ENCODE measurements around the gene CNTNAP4.

CNTNAP4 gene

DNA sequence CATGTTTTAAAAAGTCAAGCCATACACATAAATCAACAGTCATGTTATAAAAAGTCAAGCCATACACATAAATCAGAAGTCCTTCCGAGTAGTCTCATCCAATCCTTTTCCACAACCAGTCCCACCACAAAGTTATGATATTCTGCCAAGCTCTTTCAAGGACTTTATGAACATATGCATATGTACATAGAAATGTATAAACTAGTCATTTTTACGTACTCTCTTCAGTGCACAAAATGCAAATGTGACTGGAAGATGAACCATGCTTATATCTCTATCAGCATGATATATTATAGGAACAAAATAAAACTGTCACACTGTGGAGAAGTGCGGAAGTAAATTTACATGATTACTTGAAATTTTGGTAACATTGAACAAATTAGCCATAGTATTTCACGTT is 200.9 kb downstream of the CNTNAP4 start:
- Histone ChIP-seq H3K9me3 (ENCODE audit: control insufficient read depth in 5 of 5, low read length in 5 of 5) (no peaks in the 10 kb centered on the region), H3K27me3 (ENCODE audit: control insufficient read depth in 5 of 5, insufficient read depth in 4 of 5, low read length in 5 of 5) (no peaks in the 10 kb centered on the region), H3K27ac (ENCODE audit: low read depth, low read length) (no peak overlapping the region), H3K36me3 (ENCODE audit: control insufficient read depth in 5 of 5, insufficient read depth in 5 of 5, low read length in 5 of 5) (no peaks in the 10 kb centered on the region), H3K4me3 (ENCODE audit: low read depth in 1 of 5, low read length in 5 of 5) (no peak overlapping the region), H3K4me1 (ENCODE audit: control insufficient read depth in 5 of 5, insufficient read depth in 5 of 5, low read length in 5 of 5) (no peaks in the 10 kb centered on the region), H3K9ac (ENCODE audit: low read length in 5 of 5) (no peak overlapping the region)

- H3K4me1 ChIP-seq (ENCODE audit: control insufficient read depth in 5 of 5, insufficient read depth in 5 of 5, low read length in 5 of 5), result no peaks in the 10 kb centered on the region
- no peak overlapping the region for H3K4me3 ChIP-seq (ENCODE audit: low read depth in 1 of 5, low read length in 5 of 5)
- no peak overlapping the region for H3K27ac ChIP-seq (ENCODE audit: low read depth, low read length)
- H3K27me3 ChIP-seq (ENCODE audit: control insufficient read depth in 5 of 5, insufficient read depth in 4 of 5, low read length in 5 of 5), result peaks cover 0 to 3% (median 0%) of the 10 kb centered on the region in 5 donors
- no peak overlapping the region for H3K9ac ChIP-seq (ENCODE audit: low read length in 5 of 5)
- H3K36me3 ChIP-seq (ENCODE audit: control insufficient read depth in 5 of 5, insufficient read depth in 5 of 5, low read length in 5 of 5), result no peaks in the 10 kb centered on the region
- H3K9me3 ChIP-seq (ENCODE audit: control insufficient read depth in 5 of 5, low read length in 5 of 5), result no peaks in the 10 kb centered on the region
Observed at GRCh38 chr16:76483307-76483909, 206.2 kb downstream of the CNTNAP4 start.

DNA sequence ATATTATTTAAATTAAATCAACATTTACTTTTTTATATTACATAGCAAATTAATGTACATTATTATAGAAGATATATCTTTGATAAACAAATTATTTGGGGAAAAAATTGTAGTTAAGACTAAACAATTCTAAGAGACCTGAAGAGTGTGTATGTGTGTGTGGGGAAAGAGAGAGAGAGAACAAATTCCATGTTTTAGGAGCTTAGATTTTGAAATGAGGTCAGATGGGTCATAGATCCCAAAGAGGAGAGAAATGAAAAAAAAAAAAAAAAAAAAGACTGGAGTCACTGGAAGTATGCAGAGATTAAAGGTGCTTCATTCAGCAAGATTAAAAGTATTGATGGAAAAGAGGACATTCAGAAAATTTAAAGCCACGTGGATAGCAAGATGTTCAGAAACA is 206.8 kb downstream of the CNTNAP4 start:
- no peaks in the 10 kb centered on the region for H3K9me3 ChIP-seq (ENCODE audit: control insufficient read depth in 5 of 5, low read length in 5 of 5)
- H3K4me1 ChIP-seq (ENCODE audit: control insufficient read depth in 5 of 5, insufficient read depth in 5 of 5, low read length in 5 of 5), result no peaks in the 10 kb centered on the region
- H3K4me3 ChIP-seq (ENCODE audit: low read depth in 1 of 5, low read length in 5 of 5), result no peak overlapping the region
- peaks cover 0 to 3% (median 0%) of the 10 kb centered on the region in 5 donors for H3K27me3 ChIP-seq (ENCODE audit: control insufficient read depth in 5 of 5, insufficient read depth in 4 of 5, low read length in 5 of 5)
- no peaks in the 10 kb centered on the region for H3K36me3 ChIP-seq (ENCODE audit: control insufficient read depth in 5 of 5, insufficient read depth in 5 of 5, low read length in 5 of 5)
- H3K9ac ChIP-seq (ENCODE audit: low read length in 5 of 5), result no peak overlapping the region
- no peak overlapping the region for H3K27ac ChIP-seq (ENCODE audit: low read depth, low read length)

DNA sequence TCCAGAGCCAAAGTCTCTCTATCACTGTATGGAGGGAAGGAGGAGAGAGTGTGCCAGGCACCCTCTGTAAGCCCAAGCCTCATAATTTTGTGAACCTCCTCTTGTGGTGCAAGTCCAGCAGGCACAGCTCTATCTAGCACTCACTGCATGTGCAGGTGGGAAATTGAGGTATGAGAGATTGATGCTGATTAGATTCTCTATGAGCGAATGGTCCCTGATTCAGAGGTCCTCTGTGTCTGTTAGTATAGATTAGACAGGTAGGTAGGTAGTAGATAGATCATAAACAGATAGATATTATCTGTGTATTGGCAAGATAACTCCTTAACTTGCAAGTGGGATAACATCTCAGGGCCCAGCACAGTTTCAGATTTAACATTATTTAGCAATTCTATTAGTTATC is 209.5 kb downstream of the CNTNAP4 start:
- no peak overlapping the region for H3K27ac ChIP-seq (ENCODE audit: low read depth, low read length)
- no peak overlapping the region for H3K4me3 ChIP-seq (ENCODE audit: low read depth in 1 of 5, low read length in 5 of 5)
- H3K36me3 ChIP-seq (ENCODE audit: control insufficient read depth in 5 of 5, insufficient read depth in 5 of 5, low read length in 5 of 5), result no peaks in the 10 kb centered on the region
- H3K9me3 ChIP-seq (ENCODE audit: control insufficient read depth in 5 of 5, low read length in 5 of 5), result no peaks in the 10 kb centered on the region
- peaks cover 0 to 3% (median 0%) of the 10 kb centered on the region in 5 donors for H3K27me3 ChIP-seq (ENCODE audit: control insufficient read depth in 5 of 5, insufficient read depth in 4 of 5, low read length in 5 of 5)
- no peak overlapping the region for H3K9ac ChIP-seq (ENCODE audit: low read length in 5 of 5)
- H3K4me1 ChIP-seq (ENCODE audit: control insufficient read depth in 5 of 5, insufficient read depth in 5 of 5, low read length in 5 of 5), result no peaks in the 10 kb centered on the region

GRCh38 chr16:76487411-76488064 is 210.3 kb downstream of the CNTNAP4 start:
- Histone ChIP-seq H3K36me3 (ENCODE audit: control insufficient read depth in 5 of 5, insufficient read depth in 5 of 5, low read length in 5 of 5) (no peaks in the 10 kb centered on the region), H3K4me1 (ENCODE audit: control insufficient read depth in 5 of 5, insufficient read depth in 5 of 5, low read length in 5 of 5) (no peaks in the 10 kb centered on the region), H3K9me3 (ENCODE audit: control insufficient read depth in 5 of 5, low read length in 5 of 5) (no peaks in the 10 kb centered on the region), H3K4me3 (ENCODE audit: low read depth in 1 of 5, low read length in 5 of 5) (no peak overlapping the region), H3K9ac (ENCODE audit: low read length in 5 of 5) (no peak overlapping the region), H3K27ac (ENCODE audit: low read depth, low read length) (no peak overlapping the region), H3K27me3 (ENCODE audit: control insufficient read depth in 5 of 5, insufficient read depth in 4 of 5, low read length in 5 of 5) (peaks cover 0 to 3% (median 0%) of the 10 kb centered on the region in 5 donors)

DNA sequence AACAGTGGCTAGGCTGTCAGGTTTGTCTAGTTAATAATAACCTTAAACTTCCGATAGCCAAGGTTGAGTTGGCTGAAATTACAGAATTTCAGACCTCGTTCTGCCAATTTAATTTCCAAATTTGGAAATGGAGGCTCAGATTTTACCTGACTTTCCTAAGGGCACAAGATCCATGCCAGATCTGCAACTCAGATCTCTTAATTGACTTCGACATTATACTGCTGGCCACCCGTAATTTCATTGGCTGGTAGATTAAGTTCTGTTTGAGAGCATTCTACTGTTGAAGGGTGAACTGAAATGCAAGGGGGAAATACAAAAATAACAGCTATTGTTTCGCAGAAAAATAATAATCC is 210.8 kb downstream of the CNTNAP4 start:
- Histone ChIP-seq H3K9me3 (ENCODE audit: control insufficient read depth in 5 of 5, low read length in 5 of 5) (no peaks in the 10 kb centered on the region), H3K36me3 (ENCODE audit: control insufficient read depth in 5 of 5, insufficient read depth in 5 of 5, low read length in 5 of 5) (no peaks in the 10 kb centered on the region), H3K4me1 (ENCODE audit: control insufficient read depth in 5 of 5, insufficient read depth in 5 of 5, low read length in 5 of 5) (no peaks in the 10 kb centered on the region), H3K27ac (ENCODE audit: low read depth, low read length) (no peak overlapping the region), H3K27me3 (ENCODE audit: control insufficient read depth in 5 of 5, insufficient read depth in 4 of 5, low read length in 5 of 5) (peaks cover 0 to 3% (median 0%) of the 10 kb centered on the region in 5 donors), H3K4me3 (ENCODE audit: low read depth in 1 of 5, low read length in 5 of 5) (no peak overlapping the region), H3K9ac (ENCODE audit: low read length in 5 of 5) (no peak overlapping the region)

DNA sequence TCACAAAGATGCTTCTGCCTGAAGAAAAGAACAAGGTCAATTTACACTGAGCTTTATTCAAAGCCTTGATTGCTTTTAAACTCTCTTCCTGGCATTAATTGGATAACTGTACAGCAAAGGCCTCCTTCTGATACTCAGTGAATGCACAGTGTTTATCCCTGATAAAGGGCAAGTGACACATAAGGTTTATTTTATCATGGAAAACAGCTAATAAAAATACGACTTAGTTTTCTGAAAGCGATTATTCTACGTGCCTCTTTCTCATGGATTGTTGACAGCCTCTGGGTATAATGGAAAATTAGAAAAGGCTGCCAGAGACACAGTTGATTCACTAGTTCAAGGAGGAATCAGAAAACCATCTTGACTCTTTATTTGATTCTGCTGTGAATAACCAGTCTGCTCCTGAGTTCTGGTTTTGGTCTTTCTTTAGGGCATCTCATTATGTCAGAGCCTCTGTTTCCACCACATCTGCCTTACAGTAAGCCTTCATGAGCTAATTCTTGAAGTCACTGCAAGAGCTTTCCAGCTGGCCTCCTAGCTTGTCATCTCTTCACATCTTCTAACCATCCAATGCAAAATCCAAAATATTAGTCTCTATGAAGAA is 212.9 kb downstream of the CNTNAP4 start:
- H3K9me3 ChIP-seq (ENCODE audit: control insufficient read depth in 5 of 5, low read length in 5 of 5), result no peaks in the 10 kb centered on the region
- H3K27me3 ChIP-seq (ENCODE audit: control insufficient read depth in 5 of 5, insufficient read depth in 4 of 5, low read length in 5 of 5), result peaks cover 0 to 3% (median 0%) of the 10 kb centered on the region in 5 donors
- H3K4me3 ChIP-seq (ENCODE audit: low read depth in 1 of 5, low read length in 5 of 5), result no peak overlapping the region
- no peak overlapping the region for H3K9ac ChIP-seq (ENCODE audit: low read length in 5 of 5)
- no peaks in the 10 kb centered on the region for H3K4me1 ChIP-seq (ENCODE audit: control insufficient read depth in 5 of 5, insufficient read depth in 5 of 5, low read length in 5 of 5)
- H3K36me3 ChIP-seq (ENCODE audit: control insufficient read depth in 5 of 5, insufficient read depth in 5 of 5, low read length in 5 of 5), result no peaks in the 10 kb centered on the region
- no peak overlapping the region for H3K27ac ChIP-seq (ENCODE audit: low read depth, low read length)

GRCh38 chr16:76500006-76500405 is 222.8 kb downstream of the CNTNAP4 start:
- H3K36me3 ChIP-seq (ENCODE audit: control insufficient read depth in 5 of 5, insufficient read depth in 5 of 5, low read length in 5 of 5), result no peaks in the 10 kb centered on the region
- H3K4me3 ChIP-seq (ENCODE audit: low read depth in 1 of 5, low read length in 5 of 5), result no peak overlapping the region
- H3K4me1 ChIP-seq (ENCODE audit: control insufficient read depth in 5 of 5, insufficient read depth in 5 of 5, low read length in 5 of 5), result no peaks in the 10 kb centered on the region
- H3K9me3 ChIP-seq (ENCODE audit: control insufficient read depth in 5 of 5, low read length in 5 of 5), result no peaks in the 10 kb centered on the region
- H3K9ac ChIP-seq (ENCODE audit: low read length in 5 of 5), result no peak overlapping the region
- no peaks in the 10 kb centered on the region for H3K27me3 ChIP-seq (ENCODE audit: control insufficient read depth in 5 of 5, insufficient read depth in 4 of 5, low read length in 5 of 5)
- no peak overlapping the region for H3K27ac ChIP-seq (ENCODE audit: low read depth, low read length)

DNA sequence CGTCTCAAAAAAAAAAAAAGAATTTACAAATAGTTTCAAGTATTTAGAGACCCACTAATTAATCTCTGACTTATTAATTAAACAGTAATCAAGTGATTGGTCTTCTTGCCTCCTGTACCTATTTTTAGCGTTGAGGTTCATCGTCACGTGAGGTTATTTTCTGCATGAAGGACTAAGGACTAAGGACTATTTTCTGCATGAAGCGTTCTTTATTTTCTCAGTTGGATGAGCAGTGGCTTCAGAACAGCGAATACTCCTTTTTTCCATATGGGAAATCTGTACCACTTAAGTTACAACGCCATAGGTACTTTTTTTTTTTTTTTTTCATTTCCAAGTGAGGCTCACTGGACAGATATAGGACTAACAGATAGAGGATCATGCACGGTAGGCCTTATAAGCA is 224.9 kb downstream of the CNTNAP4 start:
- Histone ChIP-seq H3K4me1 (ENCODE audit: control insufficient read depth in 5 of 5, insufficient read depth in 5 of 5, low read length in 5 of 5) (no peaks in the 10 kb centered on the region), H3K27me3 (ENCODE audit: control insufficient read depth in 5 of 5, insufficient read depth in 4 of 5, low read length in 5 of 5) (no peaks in the 10 kb centered on the region), H3K4me3 (ENCODE audit: low read depth in 1 of 5, low read length in 5 of 5) (no peak overlapping the region), H3K9ac (ENCODE audit: low read length in 5 of 5) (no peak overlapping the region), H3K36me3 (ENCODE audit: control insufficient read depth in 5 of 5, insufficient read depth in 5 of 5, low read length in 5 of 5) (no peaks in the 10 kb centered on the region), H3K27ac (ENCODE audit: low read depth, low read length) (no peak overlapping the region), H3K9me3 (ENCODE audit: control insufficient read depth in 5 of 5, low read length in 5 of 5) (no peaks in the 10 kb centered on the region)

GRCh38 chr16:76502555-76502954 is 225.4 kb downstream of the CNTNAP4 start:
- no peak overlapping the region for H3K4me3 ChIP-seq (ENCODE audit: low read depth in 1 of 5, low read length in 5 of 5)
- H3K9me3 ChIP-seq (ENCODE audit: control insufficient read depth in 5 of 5, low read length in 5 of 5), result no peaks in the 10 kb centered on the region
- no peak overlapping the region for H3K9ac ChIP-seq (ENCODE audit: low read length in 5 of 5)
- no peak overlapping the region for H3K27ac ChIP-seq (ENCODE audit: low read depth, low read length)
- no peaks in the 10 kb centered on the region for H3K36me3 ChIP-seq (ENCODE audit: control insufficient read depth in 5 of 5, insufficient read depth in 5 of 5, low read length in 5 of 5)
- no peaks in the 10 kb centered on the region for H3K27me3 ChIP-seq (ENCODE audit: control insufficient read depth in 5 of 5, insufficient read depth in 4 of 5, low read length in 5 of 5)
- H3K4me1 ChIP-seq (ENCODE audit: control insufficient read depth in 5 of 5, insufficient read depth in 5 of 5, low read length in 5 of 5), result no peaks in the 10 kb centered on the region
